BLaER1 treated with 17β-estradiol and CSF1 and Interleukin-3, amounts not matched to agents 10 nM and 100 nM (cell line): ENCODE measurements around the gene HSPA5.

ENCODE experiments used
- H3K27ac ChIP-seq, 11 experiments: shearing (Covaris generic); formaldehyde crosslinking; 2 replicates each; pipeline ENCODE4 v1.8.1; 2022
- H3K27me3 ChIP-seq, 11 experiments: shearing (Covaris generic); formaldehyde crosslinking; 2 replicates each; pipeline ENCODE4 v1.8.1; 2022
- H3K36me3 ChIP-seq, 11 experiments: shearing (Covaris generic); formaldehyde crosslinking; 2 replicates each; pipeline ENCODE4 v1.8.1; 2022
- H3K4me1 ChIP-seq, 10 experiments: shearing (Covaris generic); formaldehyde crosslinking; 2 replicates each; pipeline ENCODE4 v1.8.1; 2022
- H3K4me2 ChIP-seq, 11 experiments: shearing (Covaris generic); formaldehyde crosslinking; 2 replicates each; pipeline ENCODE4 v1.8.1; 2022
- H3K4me3 ChIP-seq, 10 experiments: shearing (Covaris generic); formaldehyde crosslinking; 2 replicates each; pipeline ENCODE4 v1.8.1; 2022
- H3K9ac ChIP-seq, 11 experiments: shearing (Covaris generic); formaldehyde crosslinking; 2 replicates each; pipeline ENCODE4 v1.8.1; 2022
- H3K9me3 ChIP-seq, 11 experiments: shearing (Covaris generic); formaldehyde crosslinking; replicated peaks in 1 of 11; 2 replicates each; pipeline ENCODE4 v1.8.1; 2022
- H4K20me1 ChIP-seq, 11 experiments: shearing (Covaris generic); formaldehyde crosslinking; 2 replicates each; pipeline ENCODE4 v1.8.1; 2022
- Cebpa-rat ChIP-seq, 11 experiments: shearing (Covaris generic); IDR thresholded peaks; 2 replicates each; pipeline ENCODE4 v1.8.1; 2022

Gene HSPA5

DNA sequence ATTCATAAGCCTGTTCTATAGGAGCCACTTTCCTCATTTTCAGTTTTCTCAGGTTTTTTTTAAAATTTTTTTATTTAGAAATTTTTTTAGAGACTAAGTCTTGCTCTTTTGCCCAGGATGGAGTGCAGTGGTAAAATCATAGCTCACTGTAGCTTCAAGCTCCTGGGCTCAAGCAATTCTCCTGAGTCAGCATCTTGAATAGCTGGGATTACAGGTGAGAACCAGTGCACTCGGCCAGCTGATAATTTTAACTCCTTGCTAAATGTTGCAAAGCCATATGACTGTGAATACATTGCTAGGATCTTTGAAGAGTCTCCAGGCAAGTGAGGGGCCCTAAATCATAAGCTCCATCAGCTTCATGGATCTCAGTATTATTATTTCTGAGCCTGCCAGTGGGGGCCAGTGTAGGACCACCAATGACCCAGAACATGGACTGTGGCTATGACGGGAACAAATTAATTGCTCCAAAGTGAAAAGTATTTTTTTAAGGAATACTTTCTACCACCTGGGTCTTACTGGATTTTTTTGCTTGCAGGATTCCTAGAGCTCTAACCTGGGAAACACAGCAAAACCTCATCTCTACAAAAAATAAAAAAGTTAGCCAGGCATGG lies 14.7 kb upstream of the HSPA5 start:
- H3K27ac ChIP-seq, result no peak overlapping the region
- TF ChIP-seq Cebpa-rat (IDR thresholded peaks at IDR 0.05), result no peak
- H4K20me1 ChIP-seq, result no peaks in the 10 kb centered on the region
- no peaks in the 10 kb centered on the region for H3K36me3 ChIP-seq
- no peaks in the 10 kb centered on the region for H3K27me3 ChIP-seq
- 0 out of 22 replicates have a peak, but pooled peaks cover 0 to 4% (median 0%) of the 10 kb centered on the region in 11 experiments for H3K9me3 ChIP-seq
- no peak overlapping the region for H3K4me3 ChIP-seq
- peaks cover 9 to 36% (median 22%) of the 10 kb centered on the region in 10 experiments; a peak in 17 of 20 replicates for H3K4me1 ChIP-seq
- no peak overlapping the region for H3K4me2 ChIP-seq
- peak overlapping the region in 1 of 11 experiments; percentile 38; a peak in 1 of 22 replicates for H3K9ac ChIP-seq

- Histone ChIP-seq H3K36me3 (no peaks in the 10 kb centered on the region), H3K27me3 (no peaks in the 10 kb centered on the region), H3K4me3 (no peak overlapping the region), H3K4me1 (peaks cover 2 to 19% (median 9%) of the 10 kb centered on the region in 10 experiments; a peak in 17 of 20 replicates), H3K9me3 (no peaks in the 10 kb centered on the region), H3K9ac (no peak overlapping the region), H3K4me2 (no peak overlapping the region), H3K27ac (no peak overlapping the region), H4K20me1 (no peaks in the 10 kb centered on the region)
- TF ChIP-seq Cebpa-rat (IDR thresholded peaks at IDR 0.05), result no peak
Measured at GRCh38 chr9:125254231-125254630, 13.1 kb upstream of the HSPA5 start.

GRCh38 chr9:125246261-125246667 lies 5.1 kb upstream of the HSPA5 start:
- Histone ChIP-seq H3K4me3 (no peak overlapping the region), H3K36me3 (no peaks in the 10 kb centered on the region), H3K27me3 (no peaks in the 10 kb centered on the region), H3K4me1 (peaks cover 8 to 22% (median 13%) of the 10 kb centered on the region in 10 experiments; a peak in 18 of 20 replicates), H4K20me1 (no peaks in the 10 kb centered on the region), H3K27ac (no peak overlapping the region), H3K9me3 (no peaks in the 10 kb centered on the region), H3K9ac (no peak overlapping the region), H3K4me2 (no peak overlapping the region)
- TF ChIP-seq Cebpa-rat (IDR thresholded peaks at IDR 0.05), result no peak

GRCh38 chr9:125243792-125244260 lies 2.7 kb upstream of the HSPA5 start:
- Histone ChIP-seq H3K4me2 (no peak overlapping the region), H4K20me1 (peaks cover 21 to 23% (median 22%) of the 10 kb centered on the region in 11 experiments; a peak in 21 of 22 replicates), H3K27me3 (no peaks in the 10 kb centered on the region), H3K4me1 (peaks cover 17 to 28% (median 22%) of the 10 kb centered on the region in 10 experiments), H3K36me3 (peaks cover 17 to 20% (median 19%) of the 10 kb centered on the region in 11 experiments), H3K9me3 (no peaks in the 10 kb centered on the region), H3K4me3 (no peak overlapping the region), H3K9ac (no peak overlapping the region), H3K27ac (no peak overlapping the region)
- no peak for TF ChIP-seq Cebpa-rat (IDR thresholded peaks at IDR 0.05)

DNA sequence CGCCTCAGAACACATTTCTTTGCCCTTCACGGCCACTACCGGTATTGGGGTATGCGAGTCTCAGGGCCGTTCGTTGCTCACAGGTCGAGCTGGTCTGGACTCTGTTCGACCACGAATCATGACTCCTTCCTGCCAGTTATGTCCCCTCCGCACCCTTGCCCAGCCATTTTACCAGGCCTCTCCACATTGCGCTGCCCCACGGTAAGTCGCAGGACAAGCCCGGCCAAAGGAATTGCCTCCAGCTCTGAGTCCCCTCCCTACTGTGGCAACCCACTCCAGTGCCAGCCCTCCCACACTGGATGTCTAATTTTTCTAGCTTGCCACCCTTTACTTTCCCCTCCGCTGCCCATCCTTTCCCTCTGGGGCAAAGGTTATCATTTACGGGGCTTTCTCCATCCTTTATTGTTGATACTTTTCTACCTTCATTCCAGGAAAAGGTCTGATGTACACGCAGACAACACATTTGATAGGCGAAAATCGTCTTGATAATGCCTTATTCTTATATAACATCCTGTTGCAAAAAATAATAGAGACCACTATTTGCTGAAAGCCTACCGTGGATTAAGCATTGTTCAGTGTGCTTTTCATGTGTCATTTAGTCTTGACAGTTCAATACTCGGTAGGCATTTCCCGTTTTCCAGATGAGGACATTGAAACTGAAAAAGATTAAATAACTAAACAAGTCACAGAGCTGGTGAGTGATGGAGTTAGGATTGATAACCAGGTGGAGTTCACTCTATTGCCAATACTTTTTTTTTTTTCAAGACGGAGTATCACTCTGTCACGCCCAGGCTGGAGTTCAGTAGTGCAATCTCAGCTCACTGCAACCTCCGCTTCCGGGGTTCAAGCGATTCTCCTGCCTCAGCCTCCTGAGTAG lies 958 bp upstream of the HSPA5 start:
- peaks cover 34 to 46% (median 39%) of the 10 kb centered on the region in 10 experiments for H3K4me1 ChIP-seq
- TF ChIP-seq Cebpa-rat (IDR thresholded peaks at IDR 0.05), result no peak

DNA sequence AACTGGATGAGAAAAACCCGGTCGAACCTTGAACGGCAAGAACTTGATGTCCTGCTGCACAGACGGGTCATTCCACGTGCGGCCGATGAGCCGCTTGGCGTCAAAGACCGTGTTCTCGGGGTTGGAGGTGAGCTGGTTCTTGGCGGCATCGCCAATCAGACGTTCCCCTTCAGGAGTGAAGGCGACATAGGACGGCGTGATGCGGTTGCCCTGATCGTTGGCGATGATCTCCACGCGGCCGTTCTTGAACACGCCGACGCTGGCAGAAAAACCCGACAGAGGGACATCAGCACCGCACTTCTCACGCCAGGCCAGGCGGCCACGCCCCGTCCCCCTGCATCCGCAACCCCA lies 519 bp downstream of the HSPA5 start:
- peaks cover 48 to 61% (median 51%) of the 10 kb centered on the region in 10 experiments for H3K4me1 ChIP-seq
- H3K4me3 ChIP-seq, result peak overlapping the region; percentile 79 to 99 (median 90)
- no peaks in the 10 kb centered on the region for H3K9me3 ChIP-seq
- TF ChIP-seq Cebpa-rat (IDR thresholded peaks at IDR 0.05), result no peak
- peaks cover 49 to 52% (median 51%) of the 10 kb centered on the region in 11 experiments for H3K36me3 ChIP-seq
- H3K27me3 ChIP-seq, result no peaks in the 10 kb centered on the region
- H4K20me1 ChIP-seq, result peaks cover 53 to 55% (median 54%) of the 10 kb centered on the region in 11 experiments
- peak overlapping the region; percentile 79 to 98 (median 90) for H3K4me2 ChIP-seq
- H3K27ac ChIP-seq, result peak overlapping the region; percentile 86 to 99 (median 94)
- peak overlapping the region; percentile 93 to 99 (median 97) for H3K9ac ChIP-seq

More for the DNA sequence above, 958 bp upstream of the HSPA5 start:
- no peaks in the 10 kb centered on the region for H3K9me3 ChIP-seq
- peaks cover 38 to 40% (median 39%) of the 10 kb centered on the region in 11 experiments; a peak in 21 of 22 replicates for H4K20me1 ChIP-seq
- H3K4me2 ChIP-seq, result peak overlapping the region; percentile 77 to 99 (median 89)
- no peaks in the 10 kb centered on the region for H3K27me3 ChIP-seq
- H3K36me3 ChIP-seq, result peaks cover 34 to 37% (median 36%) of the 10 kb centered on the region in 11 experiments
- peak overlapping the region; percentile 93 to 99 (median 97) for H3K9ac ChIP-seq
- peak overlapping the region; percentile 79 to 99 (median 90) for H3K4me3 ChIP-seq
- peak overlapping the region; percentile 88 to 99 (median 94) for H3K27ac ChIP-seq

GRCh38 chr9:125239631-125240597 lies 1.2 kb downstream of the HSPA5 start:
- Histone ChIP-seq H3K4me2 (peak overlapping the region; percentile 79 to 98 (median 90)), H3K4me1 (peaks cover 47 to 62% (median 56%) of the 10 kb centered on the region in 10 experiments), H3K4me3 (peak overlapping the region; percentile 79 to 99 (median 90)), H4K20me1 (peaks cover 60 to 62% (median 61%) of the 10 kb centered on the region in 11 experiments), H3K36me3 (peaks cover 56 to 59% (median 58%) of the 10 kb centered on the region in 11 experiments), H3K9me3 (no peaks in the 10 kb centered on the region), H3K27me3 (no peaks in the 10 kb centered on the region), H3K27ac (peak overlapping the region; percentile 86 to 99 (median 94); a peak in 21 of 22 replicates), H3K9ac (peak overlapping the region; percentile 93 to 99 (median 97))
- TF ChIP-seq Cebpa-rat (IDR thresholded peaks at IDR 0.05), result no peak

- Histone ChIP-seq H3K27ac (0 out of 22 replicates have a peak overlapping the region, but pooled peaks of 1 of the 11 experiments have one; percentile 4), H3K4me1 (peaks cover 47 to 68% (median 57%) of the 10 kb centered on the region in 10 experiments), H3K9me3 (no peaks in the 10 kb centered on the region), H4K20me1 (peaks cover 65 to 71% (median 69%) of the 10 kb centered on the region in 11 experiments), H3K9ac (peak overlapping the region; percentile 93 to 99 (median 97)), H3K36me3 (peaks cover 62 to 68% (median 65%) of the 10 kb centered on the region in 11 experiments), H3K27me3 (no peaks in the 10 kb centered on the region), H3K4me3 (peak overlapping the region; percentile 79 to 99 (median 90)), H3K4me2 (peak overlapping the region; percentile 79 to 98 (median 90))
- TF ChIP-seq Cebpa-rat (IDR thresholded peaks at IDR 0.05), result no peak
Measured at GRCh38 chr9:125238915-125239446, 2.2 kb downstream of the HSPA5 start.
